Spinal cord (tissue), 10 donors: ENCODE measurements around the gene BMAL2. TPM values are rescaled to one million over a fixed set of nuclear protein-coding genes. Genes with fewer than 3 reads are reported as not detected.

Source experiments
- DNase-seq, 6 donors: peaks; one replicate each; pipeline versions ENCODE4 v3.0.0 to v3.0.0-alpha.2; 2013 to 2015; ENCODE audit warnings: low spot score in 6 of 6, low read depth in 4 of 6
- H3K27ac ChIP-seq: one replicate; pipeline ENCODE4 v1.5.1; 2013; ENCODE audit warnings: low read depth, low read length, control low read depth
- H3K27me3 ChIP-seq: one replicate; pipeline ENCODE4 v1.6.1; 2013; ENCODE audit warnings: low read length; ENCODE audit not compliant: control insufficient read depth, insufficient read depth
- H3K36me3 ChIP-seq: one replicate; pipeline ENCODE4 v1.6.1; 2013; ENCODE audit warnings: low read length; ENCODE audit not compliant: control insufficient read depth, insufficient read depth
- H3K4me1 ChIP-seq: one replicate; pipeline ENCODE4 v1.6.1; 2013; ENCODE audit warnings: low read length; ENCODE audit not compliant: control insufficient read depth, insufficient read depth
- H3K4me3 ChIP-seq: one replicate; pipeline ENCODE4 v1.5.1; 2013; ENCODE audit warnings: low read depth, low read length, control low read depth
- H3K9me3 ChIP-seq: one replicate; pipeline ENCODE4 v1.6.1; 2013; ENCODE audit warnings: low read length; ENCODE audit not compliant: control insufficient read depth, insufficient read depth
- WGBS: methylation state at CpG from one replicate; pipeline ENCODE4 v1.1.5; 2013; ENCODE audit warnings: missing lambda C conversion rate; ENCODE audit not compliant: insufficient coverage; 5-methylcytosine and 5-hydroxymethylcytosine counted together
- polyA plus RNA-seq, 2 donors: library from polyadenylated mRNA; unstranded; fragments of 120-200 nt; gene quantifications; one replicate each; pipeline ENCODE4 v1.2.1, GENCODE V29; 2013; ENCODE audit not compliant: insufficient read length in 2 of 2
- total RNA-seq, 2 donors: library from RNA; depleted of rRNA in 1 of 2; stranded (reverse); fragments of 120-200 nt in 1 of 2; fragments of >200 nt in 1 of 2; gene quantifications; one replicate each; pipeline versions ENCODE4 v1.2.3 to v1.2.4, GENCODE V29; 2013 to 2014
- donor health status: healthy.

BMAL2 gene
- total and polyA plus RNA-seq, 4 donors = 16.6 to 31.7 (median 21.0) TPM

- Histone ChIP-seq H3K36me3 (no peaks in the 10 kb centered on the region), H3K27me3 (no peaks in the 10 kb centered on the region), H3K4me3 (no peak overlapping the region), H3K9me3 (no peaks in the 10 kb centered on the region), H3K4me1 (peaks cover 7% of the 10 kb centered on the region), H3K27ac (no peak overlapping the region)
- 59% methylated on average over 3 of the region's 3 CpGs for WGBS
- DNase-seq = no peak
These were observed 12.1 kb downstream of the BMAL2 start for GRCh38 chr12:27344760-27345159.

- H3K27ac ChIP-seq = no peak overlapping the region
- no peak for DNase-seq
- WGBS = 66% methylated on average over 4 of the region's 4 CpGs
These were observed 12.7 kb downstream of the BMAL2 start for GRCh38 chr12:27345376-27345775.

GRCh38 chr12:27347779-27348178, 15.1 kb downstream of the BMAL2 start:
- H3K36me3 ChIP-seq = no peaks in the 10 kb centered on the region
- DNase-seq = no peak
- H3K9me3 ChIP-seq = no peaks in the 10 kb centered on the region
- no peak overlapping the region for H3K4me3 ChIP-seq
- no peaks in the 10 kb centered on the region for H3K27me3 ChIP-seq
- H3K27ac ChIP-seq = no peak overlapping the region
- peaks cover 3% of the 10 kb centered on the region for H3K4me1 ChIP-seq
- 100% methylated on average over 1 of the region's 2 CpGs for WGBS

More at GRCh38 chr12:27345376-27345775, 12.7 kb downstream of the BMAL2 start:
- Histone ChIP-seq H3K4me1 (peaks cover 7% of the 10 kb centered on the region), H3K27me3 (no peaks in the 10 kb centered on the region), H3K9me3 (no peaks in the 10 kb centered on the region), H3K4me3 (no peak overlapping the region), H3K36me3 (no peaks in the 10 kb centered on the region)

DNA sequence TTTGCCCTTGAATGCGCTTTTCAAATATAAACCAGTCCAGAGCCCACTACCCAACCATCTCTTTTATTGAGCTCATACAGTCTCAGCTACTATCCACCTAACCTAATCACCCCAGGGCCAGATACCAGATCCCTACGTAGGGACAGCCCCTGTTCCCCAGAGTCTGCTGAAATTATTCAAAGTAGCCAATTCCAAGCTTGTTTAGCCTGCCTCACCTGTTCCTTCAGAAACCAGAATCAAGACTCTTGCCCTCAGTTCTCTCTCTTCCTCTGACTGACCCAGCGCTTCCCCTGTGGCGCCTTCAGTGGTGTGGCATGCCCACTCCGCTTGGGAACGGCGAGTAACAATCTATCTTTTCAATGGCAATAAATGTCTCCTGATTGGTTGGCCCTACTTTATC, 18.8 kb downstream of the BMAL2 start:
- no peaks in the 10 kb centered on the region for H3K36me3 ChIP-seq
- DNase-seq = no peak
- WGBS = 97% methylated on average over 5 of the region's 7 CpGs
- no peak overlapping the region for H3K27ac ChIP-seq
- no peaks in the 10 kb centered on the region for H3K27me3 ChIP-seq
- no peak overlapping the region for H3K4me3 ChIP-seq
- no peaks in the 10 kb centered on the region for H3K4me1 ChIP-seq
- H3K9me3 ChIP-seq = no peaks in the 10 kb centered on the region

GRCh38 chr12:27355486-27355885, 22.9 kb downstream of the BMAL2 start:
- 100% methylated on average over 1 of the region's 2 CpGs for WGBS
- Histone ChIP-seq H3K4me3 (no peak overlapping the region), H3K27ac (no peak overlapping the region), H3K4me1 (peaks cover 3% of the 10 kb centered on the region), H3K27me3 (no peaks in the 10 kb centered on the region), H3K36me3 (no peaks in the 10 kb centered on the region), H3K9me3 (no peaks in the 10 kb centered on the region)
- no peak for DNase-seq

- WGBS = 100% methylated on average over 1 of the region's 1 CpG
- no peaks in the 10 kb centered on the region for H3K27me3 ChIP-seq
- no peak overlapping the region for H3K4me3 ChIP-seq
- H3K36me3 ChIP-seq = no peaks in the 10 kb centered on the region
- peaks cover 3% of the 10 kb centered on the region for H3K4me1 ChIP-seq
- H3K9me3 ChIP-seq = no peaks in the 10 kb centered on the region
- H3K27ac ChIP-seq = no peak overlapping the region
- DNase-seq = no peak
These were observed 23.3 kb downstream of the BMAL2 start for GRCh38 chr12:27355979-27356378.

DNA sequence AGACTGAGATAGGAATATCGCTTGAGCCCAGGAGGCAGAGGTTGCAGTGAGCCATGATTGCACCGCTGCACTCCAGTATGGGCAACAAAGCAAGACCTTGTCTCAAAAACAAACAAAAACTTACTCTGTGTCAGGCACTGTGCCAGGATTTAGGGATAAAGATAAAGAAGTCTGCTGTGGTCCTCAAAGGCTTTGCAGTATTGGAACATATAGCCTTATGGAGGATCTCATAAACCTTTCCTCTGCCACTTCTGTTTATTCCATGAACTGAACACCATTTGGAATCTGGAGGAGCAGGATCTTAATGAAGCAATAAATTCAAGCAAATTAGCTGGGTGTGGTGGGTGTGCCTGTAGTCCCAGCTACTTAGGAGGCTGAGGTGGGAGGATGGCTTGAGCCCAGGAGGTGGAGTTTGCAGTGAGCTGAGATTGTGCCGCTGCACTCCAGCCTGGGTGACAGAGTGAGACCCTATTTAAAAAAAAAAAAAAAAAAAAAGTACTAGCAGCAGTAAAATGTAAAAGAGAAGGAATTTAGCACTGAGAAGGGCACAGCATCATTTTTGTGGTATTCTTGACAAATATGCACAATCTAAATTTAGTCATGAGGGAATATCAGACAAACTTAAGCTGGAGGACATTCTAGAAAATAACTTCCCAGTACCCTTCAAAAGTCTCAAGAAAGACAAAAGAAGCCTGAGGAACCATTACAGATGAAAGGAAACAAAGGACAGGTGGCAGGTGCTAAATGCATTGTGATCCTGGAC, 27.1 kb downstream of the BMAL2 start:
- Histone ChIP-seq H3K4me1 (peaks cover 3% of the 10 kb centered on the region), H3K4me3 (no peak overlapping the region), H3K27ac (no peak overlapping the region), H3K36me3 (no peaks in the 10 kb centered on the region), H3K27me3 (no peaks in the 10 kb centered on the region), H3K9me3 (no peaks in the 10 kb centered on the region)
- 80% methylated on average over 1 of the region's 3 CpGs for WGBS
- no peak for DNase-seq

- no peak for DNase-seq
- Histone ChIP-seq H3K4me1 (peaks cover 3% of the 10 kb centered on the region), H3K4me3 (no peak overlapping the region), H3K36me3 (no peaks in the 10 kb centered on the region), H3K27me3 (no peaks in the 10 kb centered on the region), H3K9me3 (no peaks in the 10 kb centered on the region), H3K27ac (no peak overlapping the region)
- WGBS = no CpG with 5 or more reads among the region's 2 CpGs
These were observed 28.7 kb downstream of the BMAL2 start for GRCh38 chr12:27361372-27361771.

GRCh38 chr12:27366621-27367020, 34.0 kb downstream of the BMAL2 start:
- DNase-seq = no peak
- Histone ChIP-seq H3K4me1 (no peaks in the 10 kb centered on the region), H3K4me3 (no peak overlapping the region), H3K36me3 (peaks cover 4% of the 10 kb centered on the region), H3K27ac (no peak overlapping the region), H3K9me3 (no peaks in the 10 kb centered on the region), H3K27me3 (no peaks in the 10 kb centered on the region)
- no CpG with 5 or more reads among the region's 3 CpGs for WGBS

- WGBS = 80% methylated on average over 1 of the region's 6 CpGs
- no peak for DNase-seq
- H3K9me3 ChIP-seq = no peaks in the 10 kb centered on the region
- H3K27me3 ChIP-seq = no peaks in the 10 kb centered on the region
- H3K36me3 ChIP-seq = peaks cover 4% of the 10 kb centered on the region
- H3K4me3 ChIP-seq = no peak overlapping the region
- no peak overlapping the region for H3K27ac ChIP-seq
- no peaks in the 10 kb centered on the region for H3K4me1 ChIP-seq
These were observed 34.4 kb downstream of the BMAL2 start for GRCh38 chr12:27367078-27367477.
